CD4-positive, alpha-beta T cell treated with Interleukin-2 at 100 ng/mL for 4 hours (primary cell): ENCODE data around the gene TNFAIP6.

Experiments used
- DNase-seq: peaks from one replicate; pipeline ENCODE4 v3.0.0-alpha.2; 2020; ENCODE audit warnings: low spot score

Gene TNFAIP6

DNA sequence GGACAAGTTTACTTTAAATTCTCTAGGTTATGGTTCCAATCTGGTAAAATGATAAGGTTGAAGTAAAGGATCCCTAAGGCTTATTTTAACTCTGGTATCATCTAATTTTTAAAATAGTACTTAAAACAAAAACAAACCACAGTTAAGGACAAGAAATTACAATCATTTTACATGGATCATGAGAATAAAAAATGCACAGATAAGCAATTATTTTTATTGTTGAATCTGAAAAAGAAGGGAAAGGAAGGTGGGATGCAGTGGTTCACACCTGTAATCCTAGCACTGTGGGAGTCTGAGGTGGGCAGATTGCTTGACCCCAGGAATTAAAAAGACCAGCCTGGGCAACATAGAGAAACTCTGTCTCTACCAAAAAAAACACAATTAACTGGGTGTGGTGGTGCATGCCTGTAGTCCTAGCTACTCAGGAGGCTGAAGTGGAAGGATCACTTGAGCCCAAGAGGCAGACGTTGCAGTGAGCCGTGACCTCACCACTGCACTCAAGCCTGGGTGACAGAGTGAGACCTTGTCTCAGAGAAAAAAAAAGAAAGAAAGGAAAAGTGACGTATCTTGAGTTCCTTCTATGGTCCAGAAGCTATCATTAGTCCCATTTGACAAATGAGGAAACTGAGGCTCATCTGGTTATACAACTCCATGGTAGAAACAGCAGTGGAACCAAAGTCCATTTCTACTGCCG lies 2.5 kb downstream of the TNFAIP6 start:
- no peak for DNase-seq

DNA sequence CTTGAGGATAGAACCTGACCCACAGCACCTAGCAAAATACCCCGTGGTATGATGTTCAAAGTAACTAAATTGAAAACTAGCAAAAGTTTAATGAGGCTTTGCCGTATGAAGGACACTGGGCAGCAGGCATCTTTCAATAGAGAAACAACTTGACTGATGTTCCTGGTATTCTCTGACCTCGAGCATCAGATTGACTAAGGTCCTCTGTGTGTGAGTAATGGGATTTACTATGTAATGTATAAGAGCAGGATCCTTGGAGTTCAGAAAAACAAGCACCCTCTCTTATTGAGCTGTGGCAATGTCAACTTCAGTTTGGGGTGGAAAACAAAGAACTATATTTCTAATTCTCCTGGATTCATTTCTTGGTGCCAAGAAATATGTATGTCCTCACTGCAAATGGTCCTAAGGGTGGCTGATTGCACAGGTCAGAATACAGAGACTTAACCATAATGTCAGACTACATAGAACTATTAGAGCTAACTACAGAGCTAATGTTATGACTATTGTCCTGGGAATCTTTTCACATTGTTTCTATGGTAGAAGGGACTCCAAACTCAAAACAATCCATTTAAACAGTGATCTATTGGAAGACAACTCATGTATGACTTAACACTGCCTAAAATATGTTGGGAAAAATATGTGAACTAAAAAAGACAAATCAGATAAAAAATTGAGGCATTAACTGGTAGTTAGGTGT lies 4.4 kb downstream of the TNFAIP6 start:
- no peak for DNase-seq

DNA sequence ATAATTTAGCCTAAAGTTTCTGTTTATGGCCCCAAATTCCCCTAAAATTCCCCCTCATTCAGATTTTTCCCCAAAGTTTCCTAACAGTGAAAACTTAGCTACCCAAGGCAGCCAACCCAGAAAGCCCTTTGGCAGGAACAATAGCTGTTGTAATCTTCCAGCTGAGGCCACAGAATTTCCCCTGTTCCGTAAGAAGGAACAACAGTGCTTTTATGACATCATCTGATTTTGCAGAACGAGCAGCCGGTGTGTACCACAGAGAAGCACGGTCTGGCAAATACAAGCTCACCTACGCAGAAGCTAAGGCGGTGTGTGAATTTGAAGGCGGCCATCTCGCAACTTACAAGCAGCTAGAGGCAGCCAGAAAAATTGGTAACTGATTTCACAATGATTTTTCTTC lies 6.3 kb downstream of the TNFAIP6 start:
- DNase-seq = peak; percentile 5

DNA sequence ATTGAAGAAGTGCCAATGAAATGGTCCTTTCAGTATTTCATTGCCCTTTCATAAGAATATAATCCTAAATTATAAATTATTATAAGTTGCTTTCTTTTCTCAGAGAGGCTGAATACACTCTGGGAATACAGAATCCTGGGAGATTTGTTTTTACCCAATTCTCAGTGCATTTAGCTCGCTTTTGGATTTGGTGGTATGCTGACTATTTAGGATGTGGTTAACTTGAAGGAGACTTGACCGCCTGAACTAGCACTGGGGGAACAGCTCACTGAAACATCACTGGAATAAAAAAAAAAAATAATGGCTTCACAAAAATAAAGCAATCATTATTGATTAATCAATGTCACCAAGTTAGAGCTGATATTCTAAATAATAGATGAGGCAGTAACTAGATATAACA lies 10.2 kb downstream of the TNFAIP6 start:
- no peak for DNase-seq

DNA sequence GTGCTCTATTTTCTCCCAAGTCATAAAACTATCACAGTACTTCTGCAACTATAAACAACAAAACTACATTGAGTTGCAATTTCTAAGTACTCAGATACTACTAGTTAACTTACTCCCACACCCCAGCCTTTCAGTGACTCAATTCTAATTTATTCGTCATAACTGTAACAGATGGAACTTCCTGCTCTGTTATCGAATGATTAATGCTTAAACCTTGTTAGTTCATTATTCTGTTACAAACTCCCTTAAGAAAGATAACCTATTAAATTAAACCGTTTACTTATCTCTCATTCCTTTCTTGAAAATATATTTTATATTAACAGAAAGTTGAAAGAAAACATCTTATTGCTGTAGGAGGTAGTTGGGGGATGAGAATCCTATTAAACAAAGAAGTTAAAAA lies 17.0 kb downstream of the TNFAIP6 start:
- no peak for DNase-seq

DNA sequence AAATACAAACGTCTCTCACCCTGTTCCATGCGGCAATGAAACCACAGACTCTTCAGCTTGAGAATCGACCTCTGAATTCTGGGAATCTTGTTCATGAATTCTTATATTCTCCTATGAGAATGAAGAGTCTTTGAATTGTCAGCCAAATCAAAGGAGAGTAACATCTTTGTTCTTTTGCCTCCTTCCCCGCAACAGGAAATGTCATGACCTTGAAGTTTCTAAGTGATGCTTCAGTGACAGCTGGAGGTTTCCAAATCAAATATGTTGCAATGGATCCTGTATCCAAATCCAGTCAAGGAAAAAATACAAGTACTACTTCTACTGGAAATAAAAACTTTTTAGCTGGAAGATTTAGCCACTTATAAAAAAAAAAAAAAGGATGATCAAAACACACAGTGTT lies 21.8 kb downstream of the TNFAIP6 start:
- DNase-seq = no peak

DNA sequence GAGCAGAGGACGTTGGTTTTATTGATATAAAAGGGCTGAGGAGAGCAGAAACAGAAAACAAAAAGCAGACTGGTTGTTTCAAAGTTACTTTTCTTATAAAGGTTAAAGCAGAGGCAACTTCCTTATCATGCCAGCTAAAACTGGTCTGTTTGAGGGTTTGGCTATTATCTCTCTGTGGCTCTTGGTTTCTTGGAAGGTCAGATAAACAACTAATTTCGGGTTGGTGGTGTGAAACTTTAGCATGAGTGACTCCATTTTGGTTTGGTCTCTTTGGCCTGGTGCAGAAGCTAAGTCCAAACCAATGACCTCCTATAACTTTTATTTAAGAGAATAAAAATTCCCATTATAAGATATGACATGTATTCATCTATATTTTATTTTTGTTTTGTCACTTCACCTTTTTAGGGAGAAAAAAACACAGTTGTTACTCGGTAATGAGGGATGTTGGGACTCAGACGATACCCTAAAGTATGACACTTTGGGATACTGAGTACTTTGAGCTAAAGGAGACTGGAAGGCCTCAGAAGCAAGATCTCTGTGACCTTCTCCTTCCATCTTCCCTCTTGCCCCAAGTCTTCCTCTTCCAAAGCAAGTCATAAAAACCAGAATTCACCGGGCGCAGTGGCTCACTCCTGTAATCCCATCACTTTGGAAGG lies 23.3 kb downstream of the TNFAIP6 start:
- no peak for DNase-seq

DNA sequence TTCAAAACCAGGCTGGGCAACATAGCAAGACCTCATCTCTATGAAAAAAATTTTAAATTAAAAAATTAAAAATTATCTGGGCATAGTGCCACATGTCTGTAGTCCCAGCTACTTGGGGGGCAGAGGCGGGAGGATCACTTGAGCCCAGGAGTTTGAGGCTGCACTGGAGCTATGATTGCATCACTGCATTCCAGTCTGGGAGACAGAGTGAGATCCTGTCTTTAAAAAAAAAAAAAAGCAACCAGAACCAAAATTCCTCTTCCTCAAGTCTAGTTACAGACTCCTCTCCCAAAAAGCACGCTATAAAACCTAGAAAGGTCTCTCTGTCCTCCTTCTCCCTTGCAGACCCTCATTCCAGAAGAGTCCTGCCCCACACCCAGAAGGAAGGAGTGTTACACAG lies 23.9 kb downstream of the TNFAIP6 start:
- no peak for DNase-seq

DNA sequence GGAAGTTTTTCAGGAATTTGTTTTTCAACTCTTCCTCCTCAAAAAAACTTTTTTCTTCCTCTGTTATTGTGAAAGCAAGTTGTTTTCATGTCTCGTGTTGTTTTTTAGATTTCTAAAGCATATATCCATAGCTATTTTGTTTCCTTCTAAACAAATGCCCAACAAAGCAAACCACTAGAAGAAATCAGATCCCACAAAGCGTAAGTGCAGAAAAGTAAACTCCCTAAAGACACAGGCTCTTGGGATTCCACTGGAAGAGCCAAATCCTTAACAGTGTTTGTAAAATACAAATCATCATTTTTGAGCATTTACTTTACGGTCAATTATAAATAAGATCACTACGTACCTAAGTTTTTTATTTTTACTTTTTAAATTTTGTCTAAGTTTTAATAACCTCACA lies 30.6 kb downstream of the TNFAIP6 start:
- DNase-seq = no peak

DNA sequence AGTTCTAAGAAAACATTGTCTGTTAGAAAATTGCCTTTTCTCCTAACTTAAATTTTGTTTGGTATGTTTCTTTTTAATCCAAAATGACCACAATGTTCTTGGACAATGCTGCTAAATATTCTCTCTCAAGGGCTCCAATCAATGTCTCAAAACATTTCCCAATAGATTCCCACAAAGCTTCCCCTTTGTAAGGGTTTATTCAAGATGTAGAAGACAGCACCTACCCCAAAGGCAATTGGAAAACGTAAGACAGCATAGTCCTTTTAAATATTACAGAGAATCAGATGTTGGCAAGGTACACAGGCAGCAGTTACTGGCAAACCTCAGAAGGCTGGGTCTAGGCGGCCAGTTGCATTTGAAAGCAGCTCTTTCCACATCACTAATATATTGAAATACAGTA lies 34.0 kb downstream of the TNFAIP6 start:
- DNase-seq = no peak

DNA sequence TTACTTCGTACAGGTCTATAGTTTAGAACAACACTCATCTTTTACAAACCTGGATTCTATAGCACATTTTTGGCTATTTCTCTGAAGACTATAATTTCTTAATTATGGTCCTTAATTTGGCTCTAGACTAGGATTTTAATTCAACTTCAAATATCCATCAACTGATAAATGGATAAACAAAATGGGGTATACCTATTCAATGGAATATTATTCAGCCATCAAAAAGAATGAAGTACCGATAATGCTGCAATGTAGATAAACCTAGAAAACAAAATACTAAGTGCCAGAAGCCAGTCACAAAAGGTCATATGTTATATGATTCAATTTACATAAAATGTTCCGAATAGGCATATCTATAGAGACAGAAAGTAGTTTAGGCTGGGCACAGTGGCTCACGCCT lies 37.1 kb downstream of the TNFAIP6 start:
- no peak for DNase-seq

DNA sequence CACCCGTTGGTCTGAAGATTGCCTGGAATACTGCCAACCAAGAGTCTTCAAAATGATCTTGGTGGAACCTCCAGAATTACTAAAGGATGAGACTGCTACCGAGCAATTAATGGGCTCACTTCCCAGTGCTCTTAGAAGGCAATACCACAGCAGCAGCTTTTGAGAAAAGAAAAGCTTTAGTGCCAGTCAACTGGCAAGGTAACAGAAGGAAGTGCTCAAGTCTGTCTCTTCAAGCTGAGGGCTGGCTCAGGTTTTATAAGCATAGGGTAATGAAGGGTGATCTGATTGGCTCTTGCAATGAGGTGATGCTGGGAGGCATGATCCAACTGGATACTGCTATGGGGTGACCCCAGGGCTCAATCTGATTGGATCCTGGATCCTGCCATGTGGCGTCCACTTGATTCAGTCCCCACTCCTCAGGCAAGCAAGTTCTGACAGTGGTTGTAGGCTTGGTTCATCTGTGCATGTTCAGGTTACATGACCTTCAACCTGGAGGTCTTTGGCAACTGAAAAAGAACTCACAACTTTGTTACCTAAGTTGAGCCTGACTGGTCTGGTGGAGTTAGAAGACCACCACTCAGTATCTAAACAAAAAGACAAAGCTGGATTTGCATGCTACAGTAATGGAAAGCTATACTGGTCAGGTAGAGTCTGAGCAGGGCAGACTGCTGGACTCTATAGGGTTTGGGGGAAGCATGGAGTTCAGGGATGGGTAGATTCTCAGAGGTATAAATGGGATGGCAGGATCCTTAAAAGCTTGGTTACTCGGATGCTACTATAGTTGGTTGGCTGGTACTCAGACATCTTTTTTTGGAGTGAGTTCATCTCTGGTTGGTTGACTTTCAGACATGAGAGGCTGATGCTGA lies 38.4 kb downstream of the TNFAIP6 start:
- no peak for DNase-seq

DNA sequence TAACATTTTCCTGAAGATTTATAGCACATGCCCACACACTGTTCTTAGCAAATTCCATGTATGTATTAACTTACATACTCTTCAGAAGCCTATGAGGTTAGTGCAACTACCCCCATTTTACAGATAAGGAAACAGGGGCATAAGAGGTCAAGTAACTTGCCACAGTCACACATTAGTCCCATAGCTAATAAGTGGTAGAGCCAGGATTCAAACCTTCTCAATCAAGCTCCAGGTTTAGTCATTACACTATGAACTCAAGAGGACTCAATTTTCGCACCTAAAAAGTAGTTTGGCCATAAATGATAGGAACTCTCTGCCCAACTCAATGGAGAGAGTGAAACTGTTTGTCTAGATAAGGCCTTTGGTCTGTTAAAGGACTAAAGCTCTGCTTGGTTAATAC lies 42.6 kb downstream of the TNFAIP6 start:
- DNase-seq = no peak

DNA sequence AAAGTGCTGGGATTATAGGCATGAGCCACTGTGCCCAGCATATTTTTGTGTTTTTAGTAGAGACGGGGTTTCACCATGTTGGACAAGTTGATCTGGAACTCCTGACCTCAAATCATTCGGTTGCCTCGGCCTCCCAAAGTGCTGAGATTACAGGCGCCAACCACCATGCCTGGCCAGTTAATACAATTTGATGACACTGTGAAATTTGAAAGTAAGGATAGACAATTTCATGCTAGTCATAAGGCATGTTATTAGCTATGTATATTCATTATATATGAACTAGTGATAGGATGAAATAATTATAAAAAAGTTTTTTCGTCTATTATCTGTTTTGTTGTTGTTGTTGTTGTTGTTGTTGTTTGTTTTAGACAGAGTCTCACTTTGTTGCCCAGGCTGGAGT lies 43.8 kb downstream of the TNFAIP6 start:
- no peak for DNase-seq

DNA sequence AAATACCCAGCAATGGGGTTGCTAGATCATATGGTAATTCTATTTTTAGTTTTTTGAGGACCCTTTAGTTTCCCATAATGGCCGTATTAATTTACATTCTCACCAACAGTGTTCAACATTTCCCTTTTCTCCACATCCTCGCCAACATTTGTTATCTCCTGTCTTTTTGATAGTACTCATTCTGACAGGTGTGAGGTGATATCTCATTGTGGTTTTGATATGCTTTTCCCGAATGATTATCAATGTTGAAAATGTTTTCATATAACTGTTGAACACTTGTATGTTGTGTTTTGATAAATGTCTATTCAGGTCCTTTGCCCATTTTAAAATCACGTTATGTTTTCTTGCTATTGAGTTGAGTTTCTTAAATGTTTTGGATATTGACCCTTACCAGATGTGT lies 46.5 kb downstream of the TNFAIP6 start:
- DNase-seq = no peak

DNA sequence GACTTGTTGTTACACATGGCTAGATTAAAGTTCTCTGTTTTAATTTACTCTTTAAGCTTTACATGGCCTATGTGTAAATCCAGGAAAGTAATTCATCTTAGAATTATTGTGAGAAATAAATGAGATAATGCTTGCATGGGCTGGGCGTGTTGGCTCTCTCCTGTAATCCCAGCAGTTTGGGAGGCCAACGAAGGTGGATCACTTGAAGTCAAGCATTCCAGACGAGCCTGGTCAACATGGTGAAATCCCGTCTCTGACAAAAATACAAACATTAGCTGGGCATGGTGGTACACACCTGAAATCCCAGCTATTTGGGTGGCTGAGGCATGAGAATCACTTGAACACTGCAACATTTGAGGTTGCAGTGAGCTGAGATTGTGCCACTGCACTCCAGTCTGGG lies 48.0 kb downstream of the TNFAIP6 start:
- DNase-seq = no peak

DNA sequence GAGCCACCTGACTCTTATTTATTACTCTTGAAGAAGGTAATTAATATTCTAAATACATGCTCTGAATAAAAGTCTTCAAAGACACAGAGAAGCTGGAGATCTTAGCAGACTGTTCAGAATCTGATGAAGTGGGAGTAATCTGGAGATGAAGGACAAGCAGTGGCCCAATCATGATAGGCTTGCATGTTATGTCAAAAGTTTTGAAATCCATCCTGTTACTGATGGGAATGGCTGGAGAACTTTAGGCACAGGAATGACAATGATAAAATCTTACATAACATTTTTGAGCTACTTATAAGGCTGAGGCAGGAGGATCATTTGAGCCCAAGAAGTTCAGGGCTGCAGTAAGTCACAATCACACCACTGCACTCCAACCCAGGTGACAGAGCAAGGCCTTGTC lies 49.9 kb downstream of the TNFAIP6 start:
- no peak for DNase-seq

DNA sequence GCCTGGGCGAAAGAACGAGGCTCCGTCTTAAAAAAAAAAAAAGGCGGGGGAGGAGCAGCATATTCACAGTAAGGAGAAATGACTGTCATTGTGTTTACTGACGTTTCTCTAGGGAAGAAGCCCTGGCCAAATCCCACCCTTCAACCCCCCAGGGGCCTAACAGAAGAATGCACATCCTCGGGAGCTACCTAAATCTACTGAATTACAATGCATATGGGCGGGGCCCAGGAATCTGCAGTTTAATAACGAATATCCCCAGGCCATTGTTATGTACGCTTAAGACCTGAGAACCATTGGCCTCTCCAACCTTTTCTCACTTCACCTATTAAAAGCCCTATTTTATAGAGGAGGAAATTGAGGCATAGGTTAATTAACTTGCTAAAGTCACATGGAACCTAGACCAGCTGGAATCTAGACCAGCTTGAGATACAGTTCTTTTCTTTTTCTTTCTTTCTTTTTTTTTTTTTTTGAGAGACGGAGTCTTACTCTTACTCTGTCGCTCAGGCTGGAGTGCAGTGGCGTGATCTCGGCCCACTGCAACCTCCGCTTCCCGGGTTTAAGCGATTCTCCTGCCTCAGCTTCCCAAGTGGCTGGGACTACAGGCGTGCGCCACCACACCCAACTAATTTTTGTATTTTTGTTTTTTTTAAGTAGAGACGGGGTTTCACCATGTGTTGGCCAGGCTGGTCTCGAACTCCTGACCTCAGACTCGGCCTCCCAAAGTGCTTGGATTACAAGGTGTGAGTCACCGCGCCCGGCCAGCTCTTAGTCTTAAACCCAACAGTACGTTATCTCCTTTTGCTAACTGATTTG lies 51.6 kb downstream of the TNFAIP6 start:
- DNase-seq = no peak

DNA sequence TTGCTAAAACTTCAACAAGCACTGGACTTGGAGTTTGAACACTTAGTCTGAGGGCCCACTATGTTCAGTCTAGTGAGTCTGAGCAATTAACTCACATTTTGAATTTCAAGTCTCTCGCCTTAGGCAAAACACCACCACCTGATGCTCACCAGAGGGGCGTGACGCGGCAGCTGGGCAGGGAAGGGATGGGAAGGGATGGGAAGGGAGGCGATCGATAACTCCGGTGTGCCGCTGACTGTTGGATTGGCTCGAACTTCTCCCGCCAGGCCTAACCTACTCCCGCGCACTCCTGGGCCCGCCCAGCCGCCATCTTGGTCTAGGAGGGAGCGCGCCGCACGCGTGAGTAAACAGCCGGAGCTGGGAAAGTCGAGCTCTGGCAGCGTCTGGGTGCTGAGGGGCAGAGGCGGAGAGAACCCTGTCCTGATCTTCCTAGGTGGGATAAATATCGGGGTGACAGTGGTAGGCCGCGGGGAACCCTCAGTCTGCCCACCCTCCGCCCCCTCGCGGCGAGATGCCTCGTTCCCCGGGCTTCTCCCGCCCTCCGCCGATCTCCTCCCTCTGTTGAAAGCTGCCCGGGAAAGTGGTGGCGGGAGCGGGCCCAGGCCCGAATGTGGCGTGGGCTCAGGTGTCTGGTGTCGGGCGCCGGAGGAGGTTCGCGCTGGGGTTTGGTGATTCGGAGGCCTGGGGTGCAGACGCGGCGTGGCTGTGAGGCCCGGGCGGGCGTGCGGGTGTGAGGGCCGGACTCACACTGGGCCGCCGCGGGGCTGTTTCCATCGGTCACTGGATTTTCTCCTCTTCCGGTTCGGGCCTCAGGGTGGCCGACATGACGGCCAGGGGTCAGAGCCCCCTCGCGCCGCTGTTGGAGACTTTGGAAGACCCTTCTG lies 52.5 kb downstream of the TNFAIP6 start, which contains the start of gene RIF1:
Gene RIF1, plus strand, starts transcription at position 302 of the 884 bp plus-strand sequence. Its CDS starts 522 bp downstream, at position 824.
- peak; percentile 72 for DNase-seq

DNA sequence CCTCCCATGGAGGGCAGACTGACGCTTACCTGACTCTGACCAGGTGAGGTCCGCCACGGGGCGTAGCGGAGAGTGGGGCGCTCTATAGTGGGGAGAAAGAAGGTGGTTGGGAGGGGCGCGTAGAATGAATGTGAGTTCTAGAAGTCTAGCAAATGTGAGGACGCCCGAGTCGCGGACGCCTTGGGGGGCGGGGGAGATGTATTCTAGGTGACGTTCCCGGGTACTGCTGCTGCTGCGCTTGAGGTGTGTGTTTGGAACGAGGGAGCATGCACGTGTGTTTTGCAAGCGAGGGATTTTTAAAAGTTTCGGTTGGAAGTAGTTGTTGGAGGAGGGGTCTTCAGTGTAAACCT lies 53.1 kb downstream of the TNFAIP6 start:
- peak; percentile 43 for DNase-seq

DNA sequence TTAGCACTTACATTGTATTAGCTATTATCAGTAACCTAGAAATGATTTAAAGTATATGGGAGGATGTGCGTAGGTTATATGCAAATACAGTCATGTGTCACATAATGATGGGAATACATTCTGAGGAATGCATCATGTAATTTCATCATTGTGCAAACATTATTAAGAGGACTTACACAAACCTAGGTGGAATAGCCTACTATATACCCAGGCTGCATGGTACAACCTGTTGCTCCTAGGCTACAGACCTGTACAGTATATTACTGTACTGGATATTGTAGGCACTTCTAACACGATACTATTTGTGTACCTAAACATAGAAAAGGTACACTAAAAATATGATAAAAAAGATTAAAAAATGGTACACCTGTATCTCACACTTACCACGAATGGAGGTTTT lies 60.3 kb downstream of the TNFAIP6 start:
- DNase-seq = no peak
